Activated naive CD8-positive, alpha-beta T cell treated with anti-CD3 and anti-CD28 coated beads for 36 hours (primary cell): ENCODE results near the gene ALOX5AP. TPM values are rescaled to one million over a fixed set of nuclear protein-coding genes. Genes with fewer than 3 reads are reported as not detected.
"Not testable (repeated sequence)": the region's sequence is repeated elsewhere in the genome, so short reads cannot be mapped to it uniquely, and the experiment has no call there.

Source experiments
- DNase-seq: peaks from one replicate; pipeline ENCODE4 v3.0.0; 2021
- H3K27ac Mint-ChIP-seq: one replicate; pipeline ENCODE4 v1.8.0; 2022; ENCODE audit warnings: mild to moderate bottlenecking, moderate library complexity, mixed read lengths
- H3K27me3 Mint-ChIP-seq: one replicate; pipeline ENCODE4 v1.8.0; 2022; ENCODE audit warnings: mild to moderate bottlenecking, mixed read lengths
- H3K36me3 Mint-ChIP-seq: one replicate; pipeline ENCODE4 v1.8.0; 2021; ENCODE audit warnings: mild to moderate bottlenecking, mixed read lengths
- H3K4me1 Mint-ChIP-seq: one replicate; pipeline ENCODE4 v1.8.0; 2021; ENCODE audit warnings: mixed read lengths
- H3K4me3 Mint-ChIP-seq: one replicate; pipeline ENCODE4 v1.8.0; 2022; ENCODE audit warnings: mild to moderate bottlenecking, moderate library complexity, mixed read lengths
- H3K9me3 Mint-ChIP-seq: one replicate; pipeline ENCODE4 v1.8.0; 2022; ENCODE audit warnings: mixed read lengths
- total RNA-seq, 2 experiments: library from RNA; stranded (reverse); gene quantifications; one replicate each; pipeline ENCODE4 v1.2.3, GENCODE V29; 2021

ALOX5AP gene
- total RNA-seq, 2 experiments from 2014 or later, result 16.4 to 17.4 TPM

DNA sequence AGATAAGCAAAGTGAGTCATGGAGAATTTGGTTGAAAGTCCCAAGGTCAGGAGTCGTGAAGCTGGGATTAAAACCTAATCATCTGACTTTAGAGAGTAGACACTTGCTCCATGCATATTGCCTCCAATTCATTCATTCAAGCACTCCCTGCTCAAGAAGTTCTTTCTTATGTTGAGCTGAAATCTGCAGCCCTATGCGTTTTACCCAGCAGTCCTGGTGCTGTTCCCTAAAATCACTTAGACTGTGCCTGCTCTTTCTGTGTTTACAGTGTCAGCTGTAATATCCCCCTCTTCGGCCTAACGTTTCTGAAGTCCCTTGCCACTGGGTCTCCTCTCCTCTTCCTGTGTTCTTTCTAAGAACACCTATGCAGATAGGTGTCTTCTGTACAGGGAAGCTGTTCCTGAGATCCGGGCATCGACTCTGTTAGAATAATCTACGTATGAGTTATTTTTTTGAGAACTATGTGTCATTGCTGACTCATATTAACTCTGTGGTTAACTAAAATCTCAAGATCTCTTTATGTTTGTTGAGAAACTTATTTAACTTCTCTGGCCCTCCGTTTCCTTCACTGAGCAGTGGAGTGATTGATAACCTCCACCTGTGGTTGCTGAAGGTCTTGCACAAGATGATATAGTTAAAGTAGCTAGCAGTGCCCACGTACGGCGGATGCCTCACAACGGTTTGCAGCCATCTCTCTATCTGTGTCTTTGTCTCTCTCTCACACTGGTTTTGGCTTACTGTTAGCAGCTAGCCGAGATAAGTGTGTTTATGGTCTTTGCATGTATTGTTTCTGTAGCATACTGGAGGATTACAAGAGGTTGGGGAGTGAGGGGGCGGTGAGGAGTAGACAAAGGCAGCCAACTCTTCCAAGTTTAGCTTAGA is 4.7 kb downstream of the ALOX5AP start:
- peak; percentile 68 for DNase-seq
- Mint-ChIP-seq H3K4me3 (peak overlapping the region; percentile 61), H3K27ac (peak overlapping the region; percentile 81), H3K36me3 (peaks cover 20% of the 10 kb centered on the region), H3K4me1 (peaks cover 77% of the 10 kb centered on the region), H3K27me3 (peaks cover 6% of the 10 kb centered on the region), H3K9me3 (no peaks in the 10 kb centered on the region)

GRCh38 chr13:30742901-30743300 is 7.6 kb downstream of the ALOX5AP start:
- H3K9me3 Mint-ChIP-seq, result no peaks in the 10 kb centered on the region
- DNase-seq, result no peak
- peaks cover 27% of the 10 kb centered on the region for H3K36me3 Mint-ChIP-seq
- H3K4me3 Mint-ChIP-seq, result no peak overlapping the region
- H3K4me1 Mint-ChIP-seq, result peaks cover 61% of the 10 kb centered on the region
- H3K27me3 Mint-ChIP-seq, result peaks cover 6% of the 10 kb centered on the region
- no peak overlapping the region for H3K27ac Mint-ChIP-seq

DNA sequence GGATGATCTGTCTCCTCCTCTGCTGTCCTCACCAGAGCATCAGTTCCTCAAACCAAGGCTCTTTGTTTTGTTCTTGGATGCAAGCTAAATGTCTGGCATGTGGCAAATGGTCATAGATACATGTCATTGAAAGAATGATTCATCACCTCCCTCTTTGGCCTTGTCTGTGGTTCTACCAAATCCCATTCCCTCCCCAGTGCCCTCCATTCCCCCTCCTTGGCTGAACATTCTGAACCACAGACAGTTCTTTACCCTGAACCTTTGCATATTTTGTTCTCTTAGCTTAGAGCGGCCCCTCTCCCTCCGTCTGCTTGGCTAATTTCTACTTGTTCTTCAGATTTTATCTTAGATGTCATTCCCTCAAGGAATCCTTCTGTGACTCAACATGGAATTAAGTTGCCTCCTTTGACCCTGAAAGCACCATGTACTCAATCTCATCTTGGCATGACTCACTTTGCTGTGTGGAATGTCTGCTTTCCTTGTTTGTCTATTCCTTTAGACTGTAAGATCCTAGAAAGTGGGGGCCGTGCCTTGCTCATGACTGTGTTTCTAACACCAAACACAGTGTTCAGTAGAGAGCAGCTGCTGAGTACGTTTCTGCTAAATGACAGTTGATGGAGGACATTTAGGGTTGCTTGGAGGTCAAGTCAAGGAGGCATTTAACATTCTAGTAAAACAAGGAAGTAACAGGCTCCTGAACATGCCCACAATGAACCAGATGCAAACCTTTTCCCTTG is 8.1 kb downstream of the ALOX5AP start:
- no peaks in the 10 kb centered on the region for H3K9me3 Mint-ChIP-seq
- peaks cover 6% of the 10 kb centered on the region for H3K27me3 Mint-ChIP-seq
- peaks cover 56% of the 10 kb centered on the region for H3K4me1 Mint-ChIP-seq
- H3K36me3 Mint-ChIP-seq, result peaks cover 27% of the 10 kb centered on the region
- no peak for DNase-seq
- H3K27ac Mint-ChIP-seq, result no peak overlapping the region
- no peak overlapping the region for H3K4me3 Mint-ChIP-seq

- peak; percentile 86 for DNase-seq
- Mint-ChIP-seq H3K4me3 (no peak overlapping the region), H3K4me1 (peaks cover 50% of the 10 kb centered on the region), H3K9me3 (no peaks in the 10 kb centered on the region), H3K36me3 (peaks cover 27% of the 10 kb centered on the region), H3K27ac (peak overlapping the region; percentile 32), H3K27me3 (peaks cover 6% of the 10 kb centered on the region)
Measured at GRCh38 chr13:30744056-30744680, 8.8 kb downstream of the ALOX5AP start.

- H3K4me3 Mint-ChIP-seq, result no peak overlapping the region
Measured at GRCh38 chr13:30744681-30745077, 9.3 kb downstream of the ALOX5AP start.

GRCh38 chr13:30745906-30746686 is 10.8 kb downstream of the ALOX5AP start:
- DNase-seq, result no peak
- Mint-ChIP-seq H3K9me3 (peaks cover 2% of the 10 kb centered on the region), H3K4me1 (peaks cover 34% of the 10 kb centered on the region), H3K27me3 (peaks cover 6% of the 10 kb centered on the region), H3K36me3 (peaks cover 28% of the 10 kb centered on the region), H3K27ac (no peak overlapping the region), H3K4me3 (no peak overlapping the region)

More at GRCh38 chr13:30744681-30745077, 9.3 kb downstream of the ALOX5AP start:
- Mint-ChIP-seq H3K36me3 (peaks cover 27% of the 10 kb centered on the region), H3K27me3 (peaks cover 6% of the 10 kb centered on the region), H3K27ac (peak overlapping the region; percentile 16), H3K4me1 (peaks cover 45% of the 10 kb centered on the region), H3K9me3 (no peaks in the 10 kb centered on the region)
- no peak for DNase-seq

GRCh38 chr13:30746791-30747190 is 11.4 kb downstream of the ALOX5AP start:
- H3K27me3 Mint-ChIP-seq, result peaks cover 6% of the 10 kb centered on the region
- no peak overlapping the region for H3K27ac Mint-ChIP-seq
- peaks cover 38% of the 10 kb centered on the region for H3K4me1 Mint-ChIP-seq
- peaks cover 30% of the 10 kb centered on the region for H3K36me3 Mint-ChIP-seq
- peaks cover 2% of the 10 kb centered on the region for H3K9me3 Mint-ChIP-seq
- no peak for DNase-seq
- no peak overlapping the region for H3K4me3 Mint-ChIP-seq

DNA sequence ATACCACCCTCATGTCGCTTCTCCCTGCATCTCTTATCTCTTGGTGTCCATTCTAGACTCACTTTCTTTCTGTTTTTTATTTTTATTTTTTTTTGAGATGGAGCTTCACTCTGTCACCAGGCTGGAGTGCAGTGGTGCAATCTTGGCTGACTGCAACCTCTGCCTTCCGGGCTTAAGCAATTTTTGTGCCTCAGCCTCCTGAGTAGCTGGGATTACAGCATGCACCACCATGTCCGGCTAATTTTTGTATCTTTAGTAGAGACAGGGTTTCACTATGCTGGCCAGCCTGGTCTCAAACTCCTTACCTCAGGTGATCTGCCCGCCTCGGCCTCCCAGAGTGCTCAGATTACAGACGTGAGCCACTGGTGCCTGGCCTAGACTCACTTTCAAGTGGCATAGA is 12.5 kb downstream of the ALOX5AP start:
- not testable (repeated sequence) for H3K9me3 Mint-ChIP-seq, DNase-seq, H3K27ac Mint-ChIP-seq, H3K27me3 Mint-ChIP-seq, H3K4me3 Mint-ChIP-seq
- Mint-ChIP-seq H3K4me1 (peaks cover 39% of the 10 kb centered on the region), H3K36me3 (peaks cover 29% of the 10 kb centered on the region)

GRCh38 chr13:30748717-30749116 is 13.4 kb downstream of the ALOX5AP start:
- Mint-ChIP-seq H3K36me3 (peaks cover 22% of the 10 kb centered on the region), H3K9me3 (peaks cover 2% of the 10 kb centered on the region), H3K4me1 (peaks cover 35% of the 10 kb centered on the region), H3K27me3 (no peaks in the 10 kb centered on the region), H3K4me3 (no peak overlapping the region), H3K27ac (no peak overlapping the region)
- no peak for DNase-seq

- Mint-ChIP-seq H3K9me3 (peaks cover 2% of the 10 kb centered on the region), H3K27me3 (no peaks in the 10 kb centered on the region), H3K27ac (no peak overlapping the region), H3K4me3 (no peak overlapping the region), H3K36me3 (peaks cover 18% of the 10 kb centered on the region), H3K4me1 (peaks cover 22% of the 10 kb centered on the region)
- no peak for DNase-seq
Measured at GRCh38 chr13:30750036-30750435, 14.7 kb downstream of the ALOX5AP start.

DNA sequence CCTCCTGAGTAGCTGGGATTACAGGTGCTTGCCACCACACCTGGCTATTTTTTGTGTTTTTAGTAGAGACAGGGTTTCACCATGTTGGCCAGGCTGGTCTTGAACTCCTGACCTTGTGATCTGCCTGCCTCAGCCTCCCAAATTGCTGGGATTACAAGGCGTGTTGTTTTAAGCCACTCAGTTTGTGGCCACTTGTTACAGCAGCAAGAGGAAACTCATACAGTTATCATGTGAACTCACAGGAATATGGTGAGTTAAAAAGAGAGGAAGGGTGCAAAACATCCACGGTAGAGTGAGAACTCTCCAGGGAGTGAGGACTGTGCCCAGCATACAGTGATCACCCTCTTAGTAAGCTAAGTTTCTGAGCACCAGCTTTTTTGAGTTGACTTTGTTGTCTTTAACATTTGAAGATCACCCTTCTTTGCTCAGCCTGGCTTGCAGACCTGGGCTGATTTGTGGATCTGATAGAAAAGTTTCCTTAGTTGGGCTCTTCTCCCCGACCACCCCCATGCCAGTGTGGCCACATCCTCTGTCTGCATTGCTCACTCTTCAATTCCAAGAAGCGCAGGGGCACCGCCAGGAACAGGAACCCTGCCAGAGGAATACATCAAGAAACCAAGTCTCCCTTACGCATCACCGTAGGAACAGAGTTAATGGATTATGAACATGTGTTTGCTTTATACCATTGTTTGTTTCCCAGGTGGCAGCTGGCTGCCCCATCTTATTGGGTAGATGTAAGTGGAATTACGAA is 16.0 kb downstream of the ALOX5AP start:
- Mint-ChIP-seq H3K9me3 (peaks cover 2% of the 10 kb centered on the region), H3K36me3 (peaks cover 8% of the 10 kb centered on the region), H3K27ac (peak overlapping the region; percentile 25), H3K4me1 (peaks cover 12% of the 10 kb centered on the region), H3K27me3 (no peaks in the 10 kb centered on the region), H3K4me3 (no peak overlapping the region)
- peak; percentile 41 for DNase-seq

DNA sequence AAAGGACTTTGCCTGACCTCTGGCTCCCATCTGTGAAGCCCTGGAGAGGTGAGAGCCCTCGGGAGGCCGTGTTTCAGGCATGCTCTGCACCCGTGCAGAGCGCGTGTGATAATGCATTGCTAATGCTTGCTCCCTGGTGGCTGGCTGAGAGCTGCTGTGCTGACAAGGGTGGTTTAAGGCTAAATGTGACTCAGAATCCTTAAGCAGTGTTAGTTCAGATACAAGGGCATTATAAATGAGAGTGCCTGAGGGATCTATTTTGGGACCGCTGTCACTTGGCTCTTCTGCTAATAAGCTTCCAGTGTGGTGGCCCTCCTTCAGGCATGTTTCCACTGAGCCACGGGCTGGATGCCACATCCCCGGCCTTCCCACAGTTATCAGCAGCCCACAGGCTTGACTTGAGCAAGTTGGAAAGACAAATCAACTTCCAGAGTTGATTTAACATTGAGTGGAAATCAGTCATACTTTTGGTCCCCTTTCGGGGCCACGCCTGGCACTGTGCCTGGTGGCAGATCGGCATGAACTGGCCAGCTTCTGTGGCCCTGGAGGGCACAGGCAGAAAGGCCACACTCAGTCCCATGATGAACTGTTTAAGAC is 17.0 kb downstream of the ALOX5AP start:
- Mint-ChIP-seq H3K27ac (no peak overlapping the region), H3K36me3 (peaks cover 8% of the 10 kb centered on the region), H3K27me3 (no peaks in the 10 kb centered on the region), H3K4me3 (no peak overlapping the region), H3K9me3 (peaks cover 2% of the 10 kb centered on the region), H3K4me1 (peaks cover 12% of the 10 kb centered on the region)
- no peak for DNase-seq

- peaks cover 10% of the 10 kb centered on the region for H3K36me3 Mint-ChIP-seq
- no peaks in the 10 kb centered on the region for H3K27me3 Mint-ChIP-seq
- H3K4me3 Mint-ChIP-seq, result no peak overlapping the region
- H3K4me1 Mint-ChIP-seq, result peaks cover 12% of the 10 kb centered on the region
- no peak overlapping the region for H3K27ac Mint-ChIP-seq
- H3K9me3 Mint-ChIP-seq, result peaks cover 2% of the 10 kb centered on the region
- DNase-seq, result no peak
Measured at GRCh38 chr13:30753030-30753616, 17.8 kb downstream of the ALOX5AP start.
